Panc1 (cell line): ENCODE results near the gene OR5AU1.

Experiments
- POLR2AphosphoS5 ChIP-seq: IDR thresholded peaks from 2 replicates; pipeline ENCODE4 v1.6.1; 2012; ENCODE audit warnings: mild to moderate bottlenecking, low read depth, low read length, moderate library complexity
- TF ChIP-seq, protein P1 (sequence below): fragments of 450-650 bp; IDR thresholded peaks from 2 replicates; pipeline ENCODE4 v1.5.1; 2017; ENCODE audit warnings: mild to moderate bottlenecking

DNA sequence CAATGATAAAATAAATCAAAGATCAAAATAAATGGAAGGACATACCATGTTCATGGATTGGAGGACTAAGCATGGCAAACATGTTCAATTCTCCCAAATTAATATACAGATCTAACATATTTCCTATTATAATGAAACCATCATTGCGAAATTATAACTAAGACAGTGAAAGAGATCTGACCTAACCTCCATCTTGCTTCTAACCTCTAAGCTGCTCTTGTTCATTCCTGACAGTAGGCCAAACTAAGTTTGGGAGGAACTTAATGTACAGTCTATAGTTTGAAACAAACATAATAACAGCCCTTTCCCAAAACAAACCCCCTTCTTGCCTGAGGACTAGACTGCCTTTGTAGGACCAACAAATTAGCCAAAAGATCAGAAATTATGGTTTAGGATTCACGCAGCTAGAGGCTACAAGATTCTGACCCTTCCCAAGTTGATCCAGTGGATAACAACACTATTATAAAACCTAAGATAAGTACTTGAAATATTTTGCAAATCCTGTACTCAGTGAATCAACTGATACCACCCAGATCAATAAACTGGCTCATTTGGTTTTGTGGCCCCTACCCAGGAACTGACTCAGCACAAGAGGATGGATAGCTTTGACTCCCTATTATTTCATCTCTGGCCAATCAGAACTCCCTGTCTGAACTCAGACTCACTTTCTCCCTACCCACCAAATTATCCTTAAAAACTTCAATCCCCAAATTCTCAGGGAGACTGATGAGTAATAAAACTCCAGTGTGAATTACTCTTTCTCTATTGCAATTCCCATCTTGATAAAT, 41.7 kb upstream of the OR5AU1 start:
- no peak for TF ChIP-seq POLR2AphosphoS5
- TF ChIP-seq, protein P1, sequence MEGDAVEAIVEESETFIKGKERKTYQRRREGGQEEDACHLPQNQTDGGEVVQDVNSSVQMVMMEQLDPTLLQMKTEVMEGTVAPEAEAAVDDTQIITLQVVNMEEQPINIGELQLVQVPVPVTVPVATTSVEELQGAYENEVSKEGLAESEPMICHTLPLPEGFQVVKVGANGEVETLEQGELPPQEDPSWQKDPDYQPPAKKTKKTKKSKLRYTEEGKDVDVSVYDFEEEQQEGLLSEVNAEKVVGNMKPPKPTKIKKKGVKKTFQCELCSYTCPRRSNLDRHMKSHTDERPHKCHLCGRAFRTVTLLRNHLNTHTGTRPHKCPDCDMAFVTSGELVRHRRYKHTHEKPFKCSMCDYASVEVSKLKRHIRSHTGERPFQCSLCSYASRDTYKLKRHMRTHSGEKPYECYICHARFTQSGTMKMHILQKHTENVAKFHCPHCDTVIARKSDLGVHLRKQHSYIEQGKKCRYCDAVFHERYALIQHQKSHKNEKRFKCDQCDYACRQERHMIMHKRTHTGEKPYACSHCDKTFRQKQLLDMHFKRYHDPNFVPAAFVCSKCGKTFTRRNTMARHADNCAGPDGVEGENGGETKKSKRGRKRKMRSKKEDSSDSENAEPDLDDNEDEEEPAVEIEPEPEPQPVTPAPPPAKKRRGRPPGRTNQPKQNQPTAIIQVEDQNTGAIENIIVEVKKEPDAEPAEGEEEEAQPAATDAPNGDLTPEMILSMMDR = no peak
